Osteoblast (primary cell): ENCODE results near the gene SAYSD1. TPM values are rescaled to one million over a fixed set of nuclear protein-coding genes. Genes with fewer than 3 reads are reported as not detected.

ENCODE experiments used
- DNase-seq: peaks from one replicate; pipeline ENCODE4 v3.0.0; 2011; ENCODE audit warnings: low spot score, mixed read lengths; ENCODE audit not compliant: insufficient read length; ENCODE audit errors: missing footprints
- H2AFZ ChIP-seq: 2 replicates; pipeline ENCODE4 v1.6.0; 2011; ENCODE audit warnings: mild to moderate bottlenecking, low read length
- H3K27ac ChIP-seq: 2 replicates; pipeline ENCODE4 v1.5.1; 2011; ENCODE audit warnings: mild to moderate bottlenecking, low read depth, low read length, moderate library complexity
- H3K27me3 ChIP-seq: 2 replicates; pipeline ENCODE4 v1.6.0; 2012; ENCODE audit warnings: mild to moderate bottlenecking, control low read depth, inconsistent platforms, low read length, moderate library complexity; ENCODE audit not compliant: insufficient read depth
- H3K36me3 ChIP-seq: 2 replicates; pipeline ENCODE4 v1.5.1; 2011; ENCODE audit warnings: mild to moderate bottlenecking, low read length, control low read depth, moderate library complexity; ENCODE audit not compliant: insufficient read depth
- H3K4me1 ChIP-seq: 2 replicates; pipeline ENCODE4 v1.5.1; 2011; ENCODE audit warnings: mild to moderate bottlenecking, low read length, control low read depth, moderate library complexity; ENCODE audit not compliant: insufficient read depth
- H3K4me2 ChIP-seq: 2 replicates; pipeline ENCODE4 v1.6.0; 2011; ENCODE audit warnings: mild to moderate bottlenecking, low read length; ENCODE audit not compliant: insufficient read depth
- H3K4me3 ChIP-seq: fragments of 200-600 bp; sonication (generic); 3 replicates; pipeline ENCODE4 v1.5.1; 2012; ENCODE audit warnings: mild to moderate bottlenecking, low read length, inconsistent platforms; ENCODE audit not compliant: insufficient read depth
- H3K79me2 ChIP-seq: 2 replicates; pipeline ENCODE4 v1.6.0; 2012; ENCODE audit warnings: mild to moderate bottlenecking, low read length, control low read depth, inconsistent platforms; ENCODE audit not compliant: insufficient read depth
- H3K9me3 ChIP-seq: 2 replicates; pipeline ENCODE4 v1.5.1; 2011; ENCODE audit warnings: low read depth, low read length, control low read depth
- H4K20me1 ChIP-seq: 2 replicates; pipeline ENCODE4 v1.6.0; 2012; ENCODE audit warnings: mild to moderate bottlenecking, low read length, control low read depth; ENCODE audit not compliant: insufficient read depth
- CTCF ChIP-seq: IDR thresholded peaks from 2 replicates; pipeline ENCODE4 v1.5.1; 2011; ENCODE audit warnings: mild to moderate bottlenecking, low read depth, low read length, moderate library complexity; ENCODE audit errors: extremely low read depth
- total RNA-seq: library from RNA; depleted of rRNA; stranded (reverse); fragments of >200 nt; gene quantifications from 2 replicates; pipeline ENCODE4 v1.2.3, GENCODE V29; 2012

The SAYSD1 gene
- total RNA-seq, 1 donor, result 31.1 TPM

- no peaks in the 10 kb centered on the region for H3K79me2 ChIP-seq
- H2AFZ ChIP-seq, result no peak overlapping the region
- no peak overlapping the region for H3K4me3 ChIP-seq
- H3K4me2 ChIP-seq, result no peak overlapping the region
- H4K20me1 ChIP-seq, result no peaks in the 10 kb centered on the region
- no peaks in the 10 kb centered on the region for H3K4me1 ChIP-seq
- peaks cover 2% of the 10 kb centered on the region for H3K27me3 ChIP-seq
- H3K36me3 ChIP-seq, result no peaks in the 10 kb centered on the region
- H3K27ac ChIP-seq, result no peak overlapping the region
- no peak for DNase-seq
- TF ChIP-seq CTCF, result no peak
- no peaks in the 10 kb centered on the region for H3K9me3 ChIP-seq
Measured at GRCh38 chr6:39093149-39093708, 21.8 kb downstream of the SAYSD1 start.

- H3K4me3 ChIP-seq, result no peak overlapping the region
- no peaks in the 10 kb centered on the region for H3K4me1 ChIP-seq
- H2AFZ ChIP-seq, result no peak overlapping the region
- peak; percentile 30 for DNase-seq
- no peak overlapping the region for H3K4me2 ChIP-seq
- H4K20me1 ChIP-seq, result no peaks in the 10 kb centered on the region
- H3K27me3 ChIP-seq, result peaks cover 4% of the 10 kb centered on the region
- H3K36me3 ChIP-seq, result no peaks in the 10 kb centered on the region
- TF ChIP-seq CTCF, result no peak
- no peaks in the 10 kb centered on the region for H3K9me3 ChIP-seq
- H3K27ac ChIP-seq, result no peak overlapping the region
- no peaks in the 10 kb centered on the region for H3K79me2 ChIP-seq
Measured at GRCh38 chr6:39092124-39092523, 22.9 kb downstream of the SAYSD1 start.

- no peaks in the 10 kb centered on the region for H3K79me2 ChIP-seq
Measured at GRCh38 chr6:39091220-39091619, 23.8 kb downstream of the SAYSD1 start.

GRCh38 chr6:39090036-39090435 is 24.9 kb downstream of the SAYSD1 start:
- no peaks in the 10 kb centered on the region for H3K9me3 ChIP-seq
- no peak for TF ChIP-seq CTCF
- no peaks in the 10 kb centered on the region for H3K4me1 ChIP-seq
- no peak overlapping the region for H3K4me2 ChIP-seq
- H2AFZ ChIP-seq, result no peak overlapping the region
- H3K27me3 ChIP-seq, result peaks cover 4% of the 10 kb centered on the region
- H3K27ac ChIP-seq, result no peak overlapping the region
- H3K4me3 ChIP-seq, result no peak overlapping the region
- H4K20me1 ChIP-seq, result no peaks in the 10 kb centered on the region
- no peaks in the 10 kb centered on the region for H3K36me3 ChIP-seq
- no peak for DNase-seq
- H3K79me2 ChIP-seq, result no peaks in the 10 kb centered on the region

More at GRCh38 chr6:39091220-39091619, 23.8 kb downstream of the SAYSD1 start:
- no peaks in the 10 kb centered on the region for H3K36me3 ChIP-seq
- no peak overlapping the region for H3K4me2 ChIP-seq
- no peaks in the 10 kb centered on the region for H4K20me1 ChIP-seq
- H3K4me3 ChIP-seq, result no peak overlapping the region
- no peak for TF ChIP-seq CTCF
- H3K4me1 ChIP-seq, result no peaks in the 10 kb centered on the region
- no peak overlapping the region for H3K27ac ChIP-seq
- no peak for DNase-seq
- peaks cover 4% of the 10 kb centered on the region for H3K27me3 ChIP-seq
- no peak overlapping the region for H2AFZ ChIP-seq
- H3K9me3 ChIP-seq, result no peaks in the 10 kb centered on the region
